CD14-positive monocyte (primary cell): ENCODE data around the gene PSMD3. TPM values are rescaled to one million over a fixed set of nuclear protein-coding genes. Genes with fewer than 3 reads are reported as not detected.

Experiments
- DNase-seq, 3 donors: peaks; one replicate each; pipeline ENCODE4 v3.0.0-alpha.2; 2011 to 2022
- H2AFZ ChIP-seq: 2 replicates; pipeline ENCODE4 v1.6.0; 2012; ENCODE audit warnings: mild to moderate bottlenecking, low read depth, low read length, inconsistent platforms; ENCODE audit not compliant: insufficient read depth, poor library complexity, severe bottlenecking
- H3K27ac ChIP-seq, 2 donors: 1 replicate in 1 of 2; 2 replicates in 1 of 2; pipeline ENCODE4 v1.5.1; 2012 to 2013; ENCODE audit warnings: low read length in 2 of 2, control low read depth in 1 of 2, inconsistent platforms in 1 of 2, low read depth in 1 of 2, mild to moderate bottlenecking in 1 of 2
- H3K27me3 ChIP-seq, 2 donors: one replicate each; pipeline versions ENCODE4 v1.6.0 to v1.6.1; 2011 to 2013; ENCODE audit warnings: low read length in 2 of 2; ENCODE audit not compliant: control insufficient read depth in 2 of 2, insufficient read depth in 2 of 2
- H3K36me3 ChIP-seq, 2 donors: replicated peaks in 1 of 2; 1 replicate in 1 of 2; 2 replicates in 1 of 2; pipeline versions ENCODE4 v1.5.1 to v1.6.1; 2012 to 2013; ENCODE audit warnings: low read length in 2 of 2, control low read depth in 1 of 2, inconsistent platforms in 1 of 2, mild to moderate bottlenecking in 1 of 2; ENCODE audit not compliant: insufficient read depth in 2 of 2, control insufficient read depth in 1 of 2
- H3K4me1 ChIP-seq, 2 donors: 1 replicate in 1 of 2; 2 replicates in 1 of 2; pipeline versions ENCODE4 v1.5.1 to v1.6.1; 2012 to 2013; ENCODE audit warnings: low read length in 2 of 2, control low read depth in 1 of 2, inconsistent platforms in 1 of 2, mild to moderate bottlenecking in 1 of 2, moderate library complexity in 1 of 2; ENCODE audit not compliant: insufficient read depth in 2 of 2, control insufficient read depth in 1 of 2
- H3K4me2 ChIP-seq: replicated peaks from 2 replicates; pipeline ENCODE3; 2012; ENCODE audit warnings: low read length, moderate library complexity, mild to moderate bottlenecking; ENCODE audit not compliant: poor library complexity, severe bottlenecking; ENCODE audit errors: extremely low read depth
- H3K4me3 ChIP-seq, 3 experiments: fragments of 200-600 bp in 1 of 3; sonication (generic) in 1 of 3; replicated peaks in 1 of 3; 1 replicate in 2 of 3; 2 replicates in 1 of 3; pipeline ENCODE4 v1.5.1; 2011 to 2013; ENCODE audit warnings: low read length in 3 of 3, mild to moderate bottlenecking in 3 of 3, control low read depth in 2 of 3, low read depth in 2 of 3, inconsistent platforms in 1 of 3, moderate library complexity in 1 of 3
- H3K79me2 ChIP-seq: 2 replicates; pipeline ENCODE4 v1.6.0; 2012; ENCODE audit warnings: mild to moderate bottlenecking, control low read depth, inconsistent platforms, low read length, moderate library complexity; ENCODE audit not compliant: insufficient read depth
- H3K9ac ChIP-seq: 2 replicates; pipeline ENCODE4 v1.6.0; 2017; ENCODE audit warnings: low read length, mild to moderate bottlenecking; ENCODE audit not compliant: insufficient read depth, poor library complexity, severe bottlenecking
- H3K9me3 ChIP-seq, 2 donors: replicated peaks in 1 of 2; 1 replicate in 1 of 2; 2 replicates in 1 of 2; pipeline versions ENCODE4 v1.5.1 to v1.6.1; 2012 to 2013; ENCODE audit warnings: low read length in 2 of 2, control low read depth in 1 of 2; ENCODE audit not compliant: control insufficient read depth in 1 of 2, insufficient read depth in 1 of 2
- H4K20me1 ChIP-seq: 2 replicates; pipeline ENCODE4 v1.6.0; 2012; ENCODE audit warnings: mild to moderate bottlenecking, low read length, control low read depth, moderate library complexity; ENCODE audit not compliant: insufficient read depth
- H3K27ac Mint-ChIP-seq, 7 donors: one replicate each; pipeline ENCODE4 v1.8.0; 2020; ENCODE audit warnings: mild to moderate bottlenecking in 7 of 7, mixed read lengths in 7 of 7, moderate library complexity in 6 of 7, inconsistent platforms in 2 of 7
- H3K27me3 Mint-ChIP-seq, 3 donors: one replicate each; pipeline ENCODE4 v1.8.0; 2021 to 2022; ENCODE audit warnings: low read depth in 3 of 3, mild to moderate bottlenecking in 3 of 3, mixed read lengths in 3 of 3, moderate library complexity in 3 of 3, inconsistent platforms in 1 of 3
- H3K36me3 Mint-ChIP-seq, 2 donors: one replicate each; pipeline ENCODE4 v1.8.0; 2020; ENCODE audit warnings: mixed read lengths in 2 of 2, inconsistent platforms in 1 of 2, mild to moderate bottlenecking in 1 of 2
- H3K4me1 Mint-ChIP-seq: one replicate; pipeline ENCODE4 v1.8.0; 2020; ENCODE audit warnings: mild to moderate bottlenecking, mixed read lengths
- H3K4me3 Mint-ChIP-seq, 2 donors: one replicate each; pipeline ENCODE4 v1.8.0; 2020; ENCODE audit warnings: mild to moderate bottlenecking in 2 of 2, mixed read lengths in 2 of 2, moderate library complexity in 1 of 2
- H3K9me3 Mint-ChIP-seq, 7 donors: one replicate each; pipeline ENCODE4 v1.8.0; 2020 to 2022; ENCODE audit warnings: mixed read lengths in 7 of 7, mild to moderate bottlenecking in 6 of 7, moderate library complexity in 6 of 7, inconsistent platforms in 2 of 7
- WGBS: methylation state at CpG from one replicate; pipeline ENCODE4 v1.1.5; 2013; ENCODE audit warnings: missing lambda C conversion rate; ENCODE audit not compliant: insufficient coverage; 5-methylcytosine and 5-hydroxymethylcytosine counted together
- intact Hi-C, 2 donors: fragments of 100-400 bp; cut with micrococcal nuclease; formaldehyde crosslinking; loops; one replicate each; pipeline versions ENCODE4 v1.15.0 to v1.15.1; 2023
- polyA plus RNA-seq, 3 donors: library from polyadenylated mRNA; depleted of rRNA in 1 of 3; unstranded in 2 of 3; stranded (reverse) in 1 of 3; fragments of 300-500 nt in 2 of 3; fragments of >200 nt in 1 of 3; fragmentation: Illumina TruSeq in 2 of 3; gene quantifications; 1 replicate in 2 of 3; 2 replicates in 1 of 3; pipeline ENCODE4 v1.2.3, GENCODE V29; 2012 to 2021
- TF ChIP-seq, protein P1 (sequence below): fragments of 200-600 bp; IDR thresholded peaks from one replicate; pipeline ENCODE4 v1.8.0; 2022; ENCODE audit warnings: antibody characterized with exemption, mild to moderate bottlenecking

PSMD3 gene
- polyA plus RNA-seq, 3 donors = 48.4 to 63.2 (median 48.8) TPM

GRCh38 chr17:39988206-39988810, 7.7 kb downstream of the PSMD3 start:
- Histone ChIP-seq H3K36me3 (peaks cover 96 to 100% of the 10 kb centered on the region in 2 donors), H2AFZ (no peak overlapping the region), H3K4me3 (no peak overlapping the region), H3K9ac (no peak overlapping the region), H3K4me1 (no peaks in the 10 kb centered on the region), H4K20me1 (peaks cover 9% of the 10 kb centered on the region), H3K9me3 (no peaks in the 10 kb centered on the region), H3K27ac (no peak overlapping the region), H3K4me2 (no peak overlapping the region), H3K79me2 (peaks cover 4% of the 10 kb centered on the region), H3K27me3 (no peaks in the 10 kb centered on the region)
- Mint-ChIP-seq H3K27ac (peak overlapping the region in 2 of 7 donors; percentile 2 to 46), H3K4me1 (no peaks in the 10 kb centered on the region), H3K36me3 (peaks cover 95 to 99% of the 10 kb centered on the region in 2 donors), H3K9me3 (no peaks in the 10 kb centered on the region), H3K4me3 (no peak overlapping the region), H3K27me3 (peaks cover 0 to 2% (median 1%) of the 10 kb centered on the region in 3 donors)
- TF ChIP-seq, protein P1, sequence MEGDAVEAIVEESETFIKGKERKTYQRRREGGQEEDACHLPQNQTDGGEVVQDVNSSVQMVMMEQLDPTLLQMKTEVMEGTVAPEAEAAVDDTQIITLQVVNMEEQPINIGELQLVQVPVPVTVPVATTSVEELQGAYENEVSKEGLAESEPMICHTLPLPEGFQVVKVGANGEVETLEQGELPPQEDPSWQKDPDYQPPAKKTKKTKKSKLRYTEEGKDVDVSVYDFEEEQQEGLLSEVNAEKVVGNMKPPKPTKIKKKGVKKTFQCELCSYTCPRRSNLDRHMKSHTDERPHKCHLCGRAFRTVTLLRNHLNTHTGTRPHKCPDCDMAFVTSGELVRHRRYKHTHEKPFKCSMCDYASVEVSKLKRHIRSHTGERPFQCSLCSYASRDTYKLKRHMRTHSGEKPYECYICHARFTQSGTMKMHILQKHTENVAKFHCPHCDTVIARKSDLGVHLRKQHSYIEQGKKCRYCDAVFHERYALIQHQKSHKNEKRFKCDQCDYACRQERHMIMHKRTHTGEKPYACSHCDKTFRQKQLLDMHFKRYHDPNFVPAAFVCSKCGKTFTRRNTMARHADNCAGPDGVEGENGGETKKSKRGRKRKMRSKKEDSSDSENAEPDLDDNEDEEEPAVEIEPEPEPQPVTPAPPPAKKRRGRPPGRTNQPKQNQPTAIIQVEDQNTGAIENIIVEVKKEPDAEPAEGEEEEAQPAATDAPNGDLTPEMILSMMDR = no peak
- intact Hi-C loops = loop anchor here in 1 of 2 donors (10.0 kb wide), 1 partner anchor 64 kb away; the partner anchor contains the start of genes LRRC3C and ORMDL3
- WGBS = 93% methylated on average over 10 of the region's 11 CpGs
- no peak for DNase-seq

- intact Hi-C loops = no loop called here
- H3K27me3 ChIP-seq = no peaks in the 10 kb centered on the region
- H3K27ac ChIP-seq = no peak overlapping the region
- peaks cover 5% of the 10 kb centered on the region for H4K20me1 ChIP-seq
- no peaks in the 10 kb centered on the region for H3K79me2 ChIP-seq
- Mint-ChIP-seq H3K27me3 (no peaks in the 10 kb centered on the region), H3K9me3 (no peaks in the 10 kb centered on the region), H3K36me3 (peaks cover 88 to 95% of the 10 kb centered on the region in 2 donors), H3K27ac (peak overlapping the region in 2 of 7 donors; percentile 2 to 29), H3K4me3 (no peak overlapping the region), H3K4me1 (peaks cover 3% of the 10 kb centered on the region)
- no peak overlapping the region for H2AFZ ChIP-seq
- no peak overlapping the region for H3K4me3 ChIP-seq
- H3K9me3 ChIP-seq = no peaks in the 10 kb centered on the region
- 99% methylated on average over 11 of the region's 11 CpGs for WGBS
- H3K4me2 ChIP-seq = no peak overlapping the region
- peaks cover 80 to 91% of the 10 kb centered on the region in 2 donors for H3K36me3 ChIP-seq
- DNase-seq = no peak
- no peak overlapping the region for H3K9ac ChIP-seq
- no peaks in the 10 kb centered on the region for H3K4me1 ChIP-seq
- TF ChIP-seq, protein P1 = no peak
Observed at GRCh38 chr17:39994448-39994847, 13.8 kb downstream of the PSMD3 start.
